ENCODE results near the gene INPP5D.
"Not testable (repeated sequence)": the region's sequence is repeated elsewhere in the genome, so short reads cannot be mapped to it uniquely, and the experiment has no call there.

The INPP5D gene

GRCh38 chr2:233099820-233100191, 39.7 kb downstream of the INPP5D start:
- DNase-seq, result not testable (repeated sequence)

GRCh38 chr2:233100192-233100998, 40.3 kb downstream of the INPP5D start:
- peak; percentile 59 for DNase-seq

- no peak for DNase-seq
Observed at GRCh38 chr2:233101141-233101540, 41.0 kb downstream of the INPP5D start.

GRCh38 chr2:233101816-233102215, 41.7 kb downstream of the INPP5D start:
- no peak for DNase-seq

- no peak for DNase-seq
Observed at GRCh38 chr2:233105156-233105895, 45.2 kb downstream of the INPP5D start.

GRCh38 chr2:233105930-233106329, 45.8 kb downstream of the INPP5D start:
- DNase-seq, result no peak

- DNase-seq, result no peak
Observed at GRCh38 chr2:233107011-233107410, 46.9 kb downstream of the INPP5D start.

GRCh38 chr2:233107831-233108300, 47.7 kb downstream of the INPP5D start:
- no peak for DNase-seq

- DNase-seq, result no peak
Observed at GRCh38 chr2:233108611-233109490, 48.7 kb downstream of the INPP5D start.

- DNase-seq, result no peak
Observed at GRCh38 chr2:233111427-233111826, 51.3 kb downstream of the INPP5D start.

GRCh38 chr2:233112329-233112728, 52.2 kb downstream of the INPP5D start:
- DNase-seq, result no peak

- no peak for DNase-seq
Observed at GRCh38 chr2:233112776-233113452, 52.8 kb downstream of the INPP5D start.

GRCh38 chr2:233114421-233114861, 54.3 kb downstream of the INPP5D start:
- no peak for DNase-seq

GRCh38 chr2:233115121-233115520, 55.0 kb downstream of the INPP5D start:
- no peak for DNase-seq

GRCh38 chr2:233115741-233116140, 55.6 kb downstream of the INPP5D start:
- no peak for DNase-seq

- DNase-seq, result no peak
Observed at GRCh38 chr2:233116946-233117345, 56.8 kb downstream of the INPP5D start.

GRCh38 chr2:233117351-233117750, 57.2 kb downstream of the INPP5D start:
- no peak for DNase-seq

GRCh38 chr2:233117811-233118647, 57.9 kb downstream of the INPP5D start:
- DNase-seq, result no peak

- no peak for DNase-seq
Observed at GRCh38 chr2:233118648-233119000, 58.5 kb downstream of the INPP5D start.

- DNase-seq, result no peak
Observed at GRCh38 chr2:233119123-233119522, 59.0 kb downstream of the INPP5D start.

GRCh38 chr2:233119806-233120205, 59.7 kb downstream of the INPP5D start:
- DNase-seq, result no peak

GRCh38 chr2:233120459-233120858, 60.3 kb downstream of the INPP5D start:
- DNase-seq, result no peak
